ENCODE results near the gene CDCA7.

GRCh38 chr2:173410579-173410978 lies 55.9 kb downstream of the CDCA7 start:
- TF ChIP-seq, protein P1, sequence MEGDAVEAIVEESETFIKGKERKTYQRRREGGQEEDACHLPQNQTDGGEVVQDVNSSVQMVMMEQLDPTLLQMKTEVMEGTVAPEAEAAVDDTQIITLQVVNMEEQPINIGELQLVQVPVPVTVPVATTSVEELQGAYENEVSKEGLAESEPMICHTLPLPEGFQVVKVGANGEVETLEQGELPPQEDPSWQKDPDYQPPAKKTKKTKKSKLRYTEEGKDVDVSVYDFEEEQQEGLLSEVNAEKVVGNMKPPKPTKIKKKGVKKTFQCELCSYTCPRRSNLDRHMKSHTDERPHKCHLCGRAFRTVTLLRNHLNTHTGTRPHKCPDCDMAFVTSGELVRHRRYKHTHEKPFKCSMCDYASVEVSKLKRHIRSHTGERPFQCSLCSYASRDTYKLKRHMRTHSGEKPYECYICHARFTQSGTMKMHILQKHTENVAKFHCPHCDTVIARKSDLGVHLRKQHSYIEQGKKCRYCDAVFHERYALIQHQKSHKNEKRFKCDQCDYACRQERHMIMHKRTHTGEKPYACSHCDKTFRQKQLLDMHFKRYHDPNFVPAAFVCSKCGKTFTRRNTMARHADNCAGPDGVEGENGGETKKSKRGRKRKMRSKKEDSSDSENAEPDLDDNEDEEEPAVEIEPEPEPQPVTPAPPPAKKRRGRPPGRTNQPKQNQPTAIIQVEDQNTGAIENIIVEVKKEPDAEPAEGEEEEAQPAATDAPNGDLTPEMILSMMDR (IDR thresholded peaks at IDR 0.05): no peak
- TF ChIP-seq POLR2A (IDR thresholded peaks at IDR 0.05): no peak
